ENCODE results near the gene CHRND.

The CHRND gene

GRCh38 chr2:232525791-232526371 lies at the start of gene CHRND:
Gene CHRND (plus strand): TSS chr2:232526160. CDS start chr2:232526216, 56 bp downstream.
- no peak for DNase-seq

- DNase-seq = no peak
Measured at GRCh38 chr2:232476791-232477190, 49.2 kb upstream of the CHRND start.

DNA sequence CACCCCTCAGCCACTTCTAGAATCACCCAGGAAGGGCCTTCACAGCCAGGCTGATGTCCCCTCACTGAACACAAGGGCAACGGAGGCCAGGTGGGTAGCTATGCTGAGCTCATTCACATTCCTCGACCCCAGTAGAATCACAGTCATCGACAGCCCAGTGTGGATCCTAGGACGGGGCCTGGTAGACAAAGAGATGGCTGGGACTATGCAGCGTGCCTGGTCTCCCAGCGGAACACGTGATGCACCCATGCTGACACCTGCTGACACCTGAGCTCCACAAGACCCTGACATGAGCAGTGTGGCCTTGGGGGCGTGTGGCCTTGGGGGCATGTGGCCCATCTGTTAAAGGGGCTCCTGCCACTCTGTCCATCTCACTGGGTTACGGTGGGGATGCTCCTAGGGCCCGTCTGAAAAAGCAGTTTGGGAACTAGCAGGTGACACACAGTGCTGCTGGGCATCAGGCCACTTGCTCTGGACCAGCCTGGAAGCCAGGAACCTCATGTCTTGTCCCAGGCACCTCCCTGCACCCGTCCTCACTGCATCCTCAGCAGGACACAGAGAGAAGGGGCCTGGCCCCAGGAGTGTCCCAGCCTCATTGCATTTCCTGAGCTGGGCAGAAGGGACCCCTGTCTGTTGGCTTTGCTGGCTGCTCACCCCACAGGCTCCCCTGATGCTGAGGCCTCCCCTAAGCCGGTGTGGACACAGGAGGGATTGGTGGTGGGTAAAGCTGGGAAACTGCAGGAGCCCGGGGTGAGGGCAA lies 48.0 kb upstream of the CHRND start:
- no peak for DNase-seq

DNA sequence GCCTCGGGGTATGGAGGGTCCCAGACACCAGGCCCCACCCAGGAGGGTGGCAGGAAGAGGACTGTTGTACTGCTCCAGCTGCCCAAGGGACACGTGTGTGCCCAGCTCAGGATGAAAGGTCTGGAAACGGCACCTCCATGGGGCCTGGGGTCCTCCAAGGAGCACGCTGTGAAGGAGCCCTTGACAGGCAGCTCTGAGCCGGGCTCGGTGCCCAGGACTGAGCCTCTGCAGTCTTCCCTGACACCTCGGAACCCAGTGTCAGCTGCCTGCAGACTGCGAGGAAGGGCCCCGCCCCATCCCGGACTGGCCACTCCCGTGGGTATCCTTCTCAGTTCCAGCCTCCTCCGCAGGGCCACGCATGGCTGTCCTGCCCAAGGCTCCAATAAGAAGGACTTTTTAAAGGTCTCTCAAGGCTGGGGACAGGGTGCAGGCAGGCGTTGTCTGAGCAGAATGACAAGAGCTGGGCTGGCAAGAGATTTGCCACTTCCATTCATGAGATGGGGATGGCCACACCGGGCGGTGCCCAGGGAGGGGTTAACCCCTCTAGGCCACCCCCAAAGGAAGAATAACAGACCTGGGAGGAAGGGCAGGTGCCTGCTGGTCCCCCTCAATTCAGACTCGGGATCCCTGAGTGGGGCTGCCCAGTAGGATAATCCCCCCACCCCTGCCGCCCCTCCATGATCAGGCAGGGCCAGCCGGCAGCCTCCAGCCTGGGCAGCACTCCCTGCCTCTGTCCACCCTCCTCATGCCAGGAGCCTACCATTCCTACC lies 47.2 kb upstream of the CHRND start:
- no peak for DNase-seq

GRCh38 chr2:232479341-232480200 lies 46.4 kb upstream of the CHRND start:
- DNase-seq = no peak

DNA sequence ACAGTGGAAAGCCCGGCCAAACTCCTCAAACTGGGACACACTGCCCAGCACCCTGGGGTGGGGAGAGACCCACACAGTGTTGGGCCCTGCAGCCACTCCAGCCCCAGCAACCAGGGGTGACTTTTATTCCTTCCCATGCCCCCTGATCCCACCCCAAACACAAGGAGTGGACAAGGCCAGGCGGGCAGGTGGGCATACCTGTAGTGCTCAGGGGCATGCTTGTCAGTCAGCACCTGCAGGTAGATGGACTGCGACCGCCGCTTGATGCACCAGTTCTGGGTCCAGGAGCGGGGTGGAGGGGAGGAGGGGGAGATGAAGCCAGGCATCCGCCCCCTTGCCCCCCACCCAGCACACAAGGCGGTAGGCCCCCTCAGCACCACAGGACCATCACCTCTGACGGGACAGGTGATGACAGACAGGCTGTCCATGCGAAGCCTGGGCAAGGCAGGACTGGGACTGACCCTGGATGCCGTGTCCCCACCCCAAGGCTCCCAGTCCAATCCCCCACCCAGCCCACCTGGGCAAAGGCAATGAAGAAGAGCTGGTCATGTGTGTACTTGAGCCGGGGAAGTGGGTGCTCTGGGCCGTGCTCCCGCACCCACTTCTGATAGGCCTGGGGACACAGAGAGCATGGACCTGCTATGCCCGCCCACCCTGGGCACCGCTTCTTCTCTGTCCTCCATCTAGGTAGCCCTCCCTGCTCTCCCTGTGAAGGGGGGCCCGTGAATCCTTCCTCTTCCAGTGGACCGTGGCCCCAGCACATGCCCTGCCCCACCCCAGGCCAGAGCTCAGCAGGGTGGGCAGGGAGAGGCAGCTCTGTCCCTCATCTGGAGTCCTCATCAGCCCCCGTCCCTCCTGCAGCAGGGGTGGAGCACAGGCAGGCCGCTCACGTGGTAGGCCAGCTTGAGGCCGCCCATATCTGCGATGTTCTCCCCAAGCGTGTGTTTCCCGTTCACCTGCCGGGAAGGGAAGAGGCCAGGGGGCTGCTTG lies 45.5 kb upstream of the CHRND start:
- DNase-seq = no peak

DNA sequence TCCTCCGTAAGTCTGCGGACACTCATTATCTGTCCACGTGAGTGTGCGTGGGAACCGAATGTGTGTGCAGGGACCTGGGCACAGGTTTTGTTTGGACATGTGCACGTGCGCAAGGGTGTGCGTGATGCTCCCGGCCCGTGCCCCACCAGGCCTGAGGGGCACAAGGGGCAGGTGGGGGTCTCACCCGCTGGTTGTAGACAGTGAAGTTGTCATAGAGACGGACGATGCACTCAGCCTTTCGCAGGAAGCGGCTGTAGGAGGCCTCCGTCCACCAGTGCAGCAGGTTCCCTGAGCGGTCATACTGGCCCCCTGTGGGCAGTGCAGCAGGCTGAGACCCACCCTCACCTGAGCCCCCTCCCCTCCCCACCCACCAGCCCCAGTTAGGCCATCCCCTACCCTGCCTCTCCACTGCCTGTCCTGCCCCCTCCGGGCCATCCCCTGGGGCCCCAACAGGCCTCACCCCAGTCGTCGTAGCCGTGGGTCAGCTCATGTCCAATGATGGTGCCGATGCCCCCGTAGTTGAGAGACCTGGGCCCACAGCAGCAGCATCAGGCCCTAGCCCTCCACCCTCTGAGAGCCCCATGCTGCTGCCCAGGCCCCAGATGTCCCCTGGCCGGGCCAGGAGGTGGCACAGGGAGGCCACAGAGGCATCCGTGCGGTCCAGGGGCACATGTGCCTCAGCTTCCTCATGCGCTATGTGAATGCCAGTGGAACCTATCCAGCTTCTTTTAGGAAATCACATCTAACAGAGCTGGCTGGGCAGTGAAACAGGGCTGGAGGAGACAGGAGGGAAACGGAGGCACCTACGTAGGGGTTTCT lies 44.4 kb upstream of the CHRND start:
- no peak for DNase-seq

- no peak for DNase-seq
Measured at GRCh38 chr2:232482301-232483238, 43.4 kb upstream of the CHRND start.

DNA sequence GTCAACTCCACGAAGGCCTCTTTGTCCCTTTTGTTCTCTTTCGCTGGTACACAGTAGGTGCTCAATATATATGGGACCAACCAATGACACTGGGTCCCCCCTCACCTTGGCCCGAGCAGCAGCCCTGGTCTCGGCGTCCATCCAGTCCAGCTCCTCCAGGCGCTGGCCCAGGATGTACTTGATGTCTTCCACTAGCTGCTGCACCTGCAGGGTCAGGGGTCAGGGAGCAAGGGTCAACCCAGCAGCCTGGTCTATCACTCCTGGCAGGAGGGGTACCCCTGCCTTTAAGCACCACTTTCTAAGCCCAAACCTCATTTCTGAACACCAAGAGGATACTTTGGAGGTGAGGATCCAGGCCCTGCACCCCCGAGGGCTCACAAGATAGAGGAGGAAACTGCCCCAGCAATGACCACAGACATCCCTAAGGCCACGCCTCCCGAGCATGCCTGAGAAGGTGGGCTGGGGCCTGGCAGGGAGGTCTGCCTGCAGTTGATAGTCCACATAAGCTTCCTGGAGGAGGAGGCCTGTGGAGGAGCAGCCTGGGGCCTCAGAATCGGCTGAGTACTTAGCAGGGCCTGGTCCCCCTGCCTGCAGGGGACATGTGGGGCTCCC lies 42.5 kb upstream of the CHRND start:
- DNase-seq = no peak

GRCh38 chr2:232483923-232484627 lies 41.9 kb upstream of the CHRND start:
- DNase-seq = no peak

- DNase-seq = no peak
Measured at GRCh38 chr2:232484628-232485347, 41.2 kb upstream of the CHRND start.

DNA sequence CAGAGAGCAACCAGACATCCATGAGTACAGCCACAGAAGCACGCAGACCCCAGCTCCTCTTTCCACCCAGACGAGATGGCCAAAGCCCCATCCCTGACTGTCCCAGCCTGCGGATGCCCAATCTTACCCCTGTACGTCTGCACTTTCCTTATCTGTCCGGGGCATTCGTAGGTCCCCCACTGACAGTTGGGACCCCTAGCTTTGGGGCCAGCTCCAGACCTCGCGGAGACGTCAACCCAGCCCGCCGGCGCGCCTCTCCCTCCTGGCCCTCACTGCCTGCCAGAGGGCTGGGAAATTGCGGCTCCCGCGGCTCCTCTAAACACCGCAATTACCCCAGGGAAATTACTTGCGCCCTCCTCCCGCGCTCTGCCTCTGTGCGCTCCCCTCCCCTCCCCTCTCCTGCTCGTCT lies 40.6 kb upstream of the CHRND start:
- DNase-seq = no peak

- no peak for DNase-seq
Measured at GRCh38 chr2:232485757-232486557, 40.0 kb upstream of the CHRND start.

DNA sequence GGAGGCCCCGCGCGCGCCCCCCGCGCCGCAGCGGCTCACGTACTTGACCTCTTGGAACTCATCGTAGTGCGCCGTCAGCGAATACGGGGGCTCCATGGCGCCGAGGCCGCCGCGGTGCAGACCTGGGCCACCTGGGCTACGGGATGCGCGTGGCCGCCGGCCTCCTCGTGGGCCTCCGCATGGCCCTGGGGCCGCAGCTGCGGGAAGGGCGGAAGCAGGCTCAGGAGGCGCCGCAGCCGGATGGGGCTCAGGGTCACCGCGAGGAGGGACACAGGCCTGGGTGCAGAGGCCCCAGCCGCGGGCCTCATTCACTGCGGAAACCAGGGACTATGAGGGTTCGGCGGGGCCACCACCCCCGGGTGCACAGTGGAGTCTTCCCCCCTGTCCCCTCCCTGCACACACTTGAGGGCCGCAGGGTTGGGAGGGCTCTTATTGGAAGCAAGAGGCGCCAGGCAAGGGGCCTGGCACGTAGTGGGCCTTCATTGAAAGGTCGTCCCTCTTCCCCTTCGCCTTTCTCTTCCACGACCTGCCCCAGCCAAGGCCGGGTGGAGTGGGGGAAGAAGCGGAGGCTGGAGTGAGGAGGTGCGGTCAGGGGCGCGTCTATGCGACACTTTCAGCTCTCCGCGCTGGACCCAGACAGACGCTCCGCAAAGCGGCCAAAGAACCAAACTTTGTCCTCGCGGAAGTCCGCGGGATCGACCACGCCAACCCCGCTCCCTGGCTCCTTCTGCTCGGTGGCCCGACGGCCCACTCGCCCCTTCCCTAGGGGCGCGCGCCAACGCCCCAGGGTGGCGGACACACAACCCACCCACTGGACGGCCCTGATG lies 39.2 kb upstream of the CHRND start:
- DNase-seq = no peak

DNA sequence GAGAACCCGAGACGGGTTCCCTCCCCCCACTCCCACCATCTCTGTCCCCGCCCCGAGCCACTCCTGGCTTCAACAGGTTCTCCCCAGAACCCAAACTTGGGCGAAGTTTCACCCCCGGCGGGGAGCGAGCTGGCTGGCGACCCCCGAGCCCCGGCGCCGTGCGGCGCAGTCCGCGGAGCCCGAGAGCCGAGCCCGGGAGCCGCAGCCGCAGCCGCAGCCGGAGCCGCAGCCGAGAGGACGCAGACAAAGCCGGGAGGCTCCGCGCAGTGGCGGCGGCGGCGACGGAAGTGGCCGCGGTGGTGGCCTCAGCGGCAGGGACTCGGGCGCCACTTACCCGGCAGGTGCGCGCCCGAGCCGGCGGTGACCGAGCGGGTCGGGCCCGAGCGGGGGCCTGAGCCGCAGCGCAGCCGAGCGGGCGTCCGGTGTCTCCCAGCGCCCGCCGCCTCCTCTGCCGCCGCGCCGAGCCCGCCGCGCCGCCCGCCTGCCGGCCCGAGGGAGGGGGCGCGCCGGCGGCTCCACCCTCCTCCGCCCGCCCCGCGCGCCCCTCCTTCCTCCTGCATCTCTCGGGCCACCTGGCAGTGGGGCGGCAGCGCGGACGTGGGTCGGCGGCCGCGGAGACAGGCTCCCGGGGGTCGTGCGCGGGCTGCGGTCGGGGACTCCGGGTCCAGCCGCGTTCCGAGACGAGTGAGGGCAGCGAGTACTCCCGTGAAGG lies 38.4 kb upstream of the CHRND start, which contains the start of gene ECEL1:
ECEL1 (minus strand) TSS at position 450 of the 712 bp plus-strand sequence. CDS start 1,181 bp downstream, outside the sequence.
- DNase-seq = no peak

Measured in NCI-H1105 treated with DMSO at 0.1 percent for 48 hours (cell line).